HG03520 (cell line): Measurements from ENCODE around the gene SLC25A34.

Source experiments
- ATAC-seq: cut with Tn5 transposase; IDR thresholded peaks from one replicate; pipeline ENCODE4 v1.9.1; 2021; ENCODE audit warnings: mild to moderate bottlenecking, moderate library complexity; ENCODE audit not compliant: unreplicated experiment

SLC25A34 gene

GRCh38 chr1:15767941-15768340 lies 31.9 kb downstream of the SLC25A34 start:
- ATAC-seq, result no peak

GRCh38 chr1:15768388-15768787 lies 32.3 kb downstream of the SLC25A34 start:
- no peak for ATAC-seq

DNA sequence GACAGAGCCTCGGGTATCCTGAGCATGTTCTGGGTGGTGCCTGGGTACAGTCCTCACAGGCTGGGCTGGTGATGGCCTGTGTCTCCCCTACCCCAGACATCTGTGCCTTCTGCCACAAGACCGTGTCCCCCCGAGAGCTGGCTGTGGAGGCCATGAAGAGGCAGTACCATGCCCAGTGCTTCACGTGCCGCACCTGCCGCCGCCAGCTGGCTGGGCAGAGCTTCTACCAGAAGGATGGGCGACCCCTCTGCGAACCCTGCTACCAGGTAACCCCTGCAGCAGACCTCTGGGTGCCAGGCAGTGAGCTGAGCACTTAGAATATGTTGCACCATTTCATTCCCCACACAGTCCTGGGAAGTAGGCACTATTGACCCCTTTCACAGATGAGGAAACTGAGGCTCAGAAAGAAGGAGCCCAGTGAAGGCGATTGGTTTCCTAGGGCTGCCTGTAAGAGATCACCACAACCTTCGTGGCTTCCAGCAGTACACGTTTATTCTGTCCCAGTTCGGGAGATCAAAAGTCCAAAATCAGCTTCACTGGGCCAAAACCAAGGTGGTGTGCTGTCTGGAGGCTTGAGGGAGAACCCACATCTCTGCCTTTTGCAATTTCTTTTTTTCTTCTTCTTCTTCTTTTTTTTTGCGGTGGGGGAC lies 34.4 kb downstream of the SLC25A34 start:
- no peak for ATAC-seq

DNA sequence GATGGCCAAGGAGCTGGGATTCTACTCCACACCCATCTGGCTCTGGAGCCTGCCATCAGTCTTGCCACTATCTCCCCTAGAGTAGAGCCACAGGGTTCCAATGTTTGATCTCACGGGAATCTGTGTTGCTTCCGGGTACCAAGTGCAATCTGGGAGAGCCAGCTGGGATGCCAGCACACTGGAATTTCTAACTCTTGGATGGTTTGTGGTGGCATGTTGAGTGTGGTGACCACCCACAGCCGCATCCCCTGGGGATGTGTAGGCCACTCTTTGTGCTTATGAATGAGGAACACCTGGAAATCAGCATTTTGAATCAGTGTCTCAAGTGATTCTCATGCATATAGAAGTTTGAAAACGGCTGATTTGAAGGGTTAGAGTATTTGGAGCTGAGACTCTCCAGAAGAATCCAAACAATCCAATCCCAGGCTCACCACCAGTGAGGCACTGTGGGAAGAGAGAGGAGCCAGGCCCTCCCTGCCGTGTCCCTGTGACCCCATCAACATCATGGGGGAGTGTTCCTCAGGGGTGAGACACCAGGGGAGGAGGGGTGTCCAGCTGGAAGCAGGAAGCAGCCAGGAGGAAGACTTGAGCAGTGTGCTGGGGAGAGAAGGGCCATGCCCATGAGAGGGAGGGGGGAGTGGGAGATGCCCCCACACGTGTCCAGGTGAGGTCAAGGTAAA lies 35.9 kb downstream of the SLC25A34 start:
- ATAC-seq, result no peak

GRCh38 chr1:15775706-15776105 lies 39.6 kb downstream of the SLC25A34 start:
- ATAC-seq, result no peak

GRCh38 chr1:15777909-15778707 lies 42.0 kb downstream of the SLC25A34 start:
- ATAC-seq, result no peak

DNA sequence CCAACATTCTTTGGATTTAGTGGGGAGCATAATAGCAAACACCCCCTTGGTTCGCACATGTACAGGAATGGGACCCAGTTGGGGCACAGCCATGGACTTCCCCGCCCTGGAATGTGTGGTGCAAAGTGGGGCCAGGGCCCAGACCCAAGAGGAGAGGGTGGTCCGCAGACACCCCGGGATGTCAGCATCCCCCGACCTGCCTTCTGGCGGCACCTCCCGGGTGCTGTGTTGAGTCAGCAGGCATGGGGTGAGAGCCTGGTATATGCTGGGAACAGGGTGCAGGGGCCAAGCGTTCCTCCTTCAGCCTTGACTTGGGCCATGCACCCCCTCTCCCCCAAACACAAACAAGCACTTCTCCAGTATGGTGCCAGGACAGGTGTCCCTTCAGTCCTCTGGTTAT lies 49.6 kb downstream of the SLC25A34 start:
- ATAC-seq, result no peak

- no peak for ATAC-seq
Observed at GRCh38 chr1:15786581-15786980, 50.5 kb downstream of the SLC25A34 start.

DNA sequence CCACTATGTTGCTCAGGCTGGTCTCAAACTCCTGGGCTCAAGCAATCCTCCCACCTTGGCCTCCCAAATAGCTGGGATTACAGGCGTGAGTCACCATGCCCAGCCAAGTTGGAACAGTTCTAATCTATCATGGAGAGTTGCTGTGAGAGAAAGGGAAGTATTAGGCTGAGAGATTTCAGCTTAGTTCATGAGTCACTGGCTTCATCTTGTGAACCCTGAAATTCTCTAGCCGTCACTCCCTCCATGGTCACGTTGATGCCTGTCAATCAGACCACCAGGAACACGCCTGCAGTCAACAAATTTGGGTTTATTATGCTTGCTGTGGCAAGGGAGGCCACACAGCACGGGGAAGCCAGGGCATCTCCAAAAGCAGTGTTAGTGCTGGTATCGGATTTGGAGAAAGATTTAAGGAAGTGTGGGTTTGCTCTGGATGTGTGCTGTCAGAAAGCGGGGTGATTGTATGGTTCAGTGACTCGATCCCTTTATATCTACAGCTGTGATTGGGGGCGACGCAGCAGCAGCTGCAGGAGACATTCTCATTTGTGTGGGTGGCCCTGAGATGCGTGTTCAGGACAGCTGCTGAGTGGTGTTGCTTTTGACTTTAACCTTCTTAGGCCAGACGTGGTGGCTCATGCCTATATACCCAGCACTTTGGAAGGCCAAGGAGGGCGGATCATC lies 52.7 kb downstream of the SLC25A34 start:
- ATAC-seq, result no peak
